IPS DF 6.9 (cell line): Measurements from ENCODE around the gene PSMG1.
"Not testable (repeated sequence)": the region's sequence is repeated elsewhere in the genome, so short reads cannot be mapped to it uniquely, and the experiment has no call there.

Experiments used
- DNase-seq: peaks from one replicate; pipeline ENCODE4 v3.0.0-alpha.2; 2013; ENCODE audit warnings: low read depth, low spot score
- H3K27ac ChIP-seq: one replicate; pipeline ENCODE4 v1.5.1; 2013; ENCODE audit warnings: low read length, control low read depth
- H3K27me3 ChIP-seq: 2 replicates; pipeline ENCODE4 v1.6.1; 2013; ENCODE audit warnings: mild to moderate bottlenecking, low read length; ENCODE audit not compliant: control insufficient read depth, insufficient read depth
- H3K36me3 ChIP-seq: 2 replicates; pipeline ENCODE4 v1.6.1; 2013; ENCODE audit warnings: low read length; ENCODE audit not compliant: control insufficient read depth, insufficient read depth
- H3K4me1 ChIP-seq: 2 replicates; pipeline ENCODE4 v1.6.1; 2013; ENCODE audit warnings: low read length; ENCODE audit not compliant: control insufficient read depth, insufficient read depth
- H3K4me3 ChIP-seq: 2 replicates; pipeline ENCODE4 v1.5.1; 2013; ENCODE audit warnings: mild to moderate bottlenecking, low read length
- H3K9me3 ChIP-seq: 2 replicates; pipeline ENCODE4 v1.6.1; 2013; ENCODE audit warnings: low read length, inconsistent platforms; ENCODE audit not compliant: control insufficient read depth, insufficient read depth
- WGBS: extraction: QIAGEN DNeasy Blood & Tissue Kit; methylation state at CpG from one replicate; pipeline ENCODE4 v1.1.7; 2013; ENCODE audit warnings: mixed read lengths, missing lambda C conversion rate; ENCODE audit not compliant: insufficient read length, insufficient coverage; 5-methylcytosine and 5-hydroxymethylcytosine counted together

The PSMG1 gene

DNA sequence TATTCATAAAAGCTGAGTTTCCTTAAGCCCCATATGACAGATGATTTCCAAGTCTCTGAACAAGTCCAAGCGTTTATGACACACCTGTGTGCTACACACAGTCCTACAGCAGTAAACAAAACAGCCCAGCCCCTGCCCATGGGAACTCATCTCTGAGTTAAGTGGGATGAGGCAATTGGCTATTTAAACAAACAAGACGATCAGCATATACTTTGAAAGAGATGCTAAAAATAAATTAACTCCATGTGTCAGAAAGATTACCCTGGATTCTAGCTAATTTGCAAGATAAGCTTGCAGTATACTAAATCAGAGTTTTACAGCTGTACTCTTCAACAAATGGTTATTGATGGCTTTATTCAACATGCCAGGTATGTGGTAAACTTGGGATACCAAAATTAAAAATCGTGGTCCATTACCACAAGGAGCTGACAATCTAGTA, 7.0 kb downstream of the PSMG1 start:
- no peak for DNase-seq
- H3K27ac ChIP-seq = no peak overlapping the region
- H3K4me1 ChIP-seq = no peaks in the 10 kb centered on the region
- no peaks in the 10 kb centered on the region for H3K9me3 ChIP-seq
- peaks cover 6% of the 10 kb centered on the region; the same call in 1 of the 2 replicates for H3K36me3 ChIP-seq
- H3K27me3 ChIP-seq = no peaks in the 10 kb centered on the region
- no peak overlapping the region for H3K4me3 ChIP-seq
- WGBS = no CpG with 5 or more reads among the region's 3 CpGs

DNA sequence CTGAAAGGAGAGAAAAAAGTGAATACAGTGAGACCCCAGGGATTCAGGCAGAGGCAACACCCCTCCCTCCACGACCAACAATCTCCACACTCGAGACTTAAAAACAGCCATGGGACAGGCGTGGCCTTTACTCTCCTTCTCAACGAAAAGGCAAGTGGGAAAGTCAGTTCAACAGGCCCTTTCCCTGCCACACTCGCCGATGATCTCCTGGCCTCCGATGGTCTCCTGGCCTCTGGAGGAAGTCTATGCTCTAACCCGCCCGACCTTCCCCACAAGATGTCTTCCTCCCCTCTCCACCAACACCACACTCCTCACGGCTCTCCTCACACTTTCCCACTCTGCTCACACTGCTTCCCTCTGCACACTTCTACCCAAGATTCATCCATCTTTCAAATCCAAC, 7.6 kb downstream of the PSMG1 start:
- no peak overlapping the region for H3K27ac ChIP-seq
- no CpG with 5 or more reads among the region's 10 CpGs for WGBS
- H3K4me1 ChIP-seq = no peaks in the 10 kb centered on the region
- no peaks in the 10 kb centered on the region for H3K27me3 ChIP-seq
- H3K4me3 ChIP-seq = no peak overlapping the region
- no peak for DNase-seq
- H3K36me3 ChIP-seq = peaks cover 6% of the 10 kb centered on the region; the same call in 1 of the 2 replicates
- H3K9me3 ChIP-seq = no peaks in the 10 kb centered on the region

DNA sequence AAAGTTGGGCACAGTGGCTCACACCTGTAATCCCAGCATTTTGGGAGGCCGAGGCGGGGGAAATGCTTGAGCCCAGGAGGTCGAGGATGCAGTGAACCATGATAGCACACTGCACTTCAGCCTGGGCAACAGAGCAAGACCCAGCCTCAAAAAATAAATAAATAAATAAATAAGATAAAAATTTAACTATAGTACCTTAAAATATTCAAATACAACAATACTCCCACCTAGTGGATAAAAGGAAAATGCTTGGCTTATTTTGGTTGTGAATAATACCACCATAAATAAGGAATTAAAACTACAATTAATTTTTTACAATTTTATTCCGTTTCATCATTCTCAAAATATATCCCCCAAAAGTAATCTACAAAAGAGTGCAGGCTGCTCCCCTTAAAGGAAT, 8.1 kb downstream of the PSMG1 start:
- DNase-seq = no peak
- Histone ChIP-seq H3K36me3 (peaks cover 6% of the 10 kb centered on the region; the same call in 1 of the 2 replicates), H3K4me1 (no peaks in the 10 kb centered on the region), H3K27ac (no peak overlapping the region), H3K27me3 (no peaks in the 10 kb centered on the region), H3K4me3 (no peak overlapping the region), H3K9me3 (no peaks in the 10 kb centered on the region)
- WGBS = 100% methylated on average over 1 of the region's 4 CpGs

DNA sequence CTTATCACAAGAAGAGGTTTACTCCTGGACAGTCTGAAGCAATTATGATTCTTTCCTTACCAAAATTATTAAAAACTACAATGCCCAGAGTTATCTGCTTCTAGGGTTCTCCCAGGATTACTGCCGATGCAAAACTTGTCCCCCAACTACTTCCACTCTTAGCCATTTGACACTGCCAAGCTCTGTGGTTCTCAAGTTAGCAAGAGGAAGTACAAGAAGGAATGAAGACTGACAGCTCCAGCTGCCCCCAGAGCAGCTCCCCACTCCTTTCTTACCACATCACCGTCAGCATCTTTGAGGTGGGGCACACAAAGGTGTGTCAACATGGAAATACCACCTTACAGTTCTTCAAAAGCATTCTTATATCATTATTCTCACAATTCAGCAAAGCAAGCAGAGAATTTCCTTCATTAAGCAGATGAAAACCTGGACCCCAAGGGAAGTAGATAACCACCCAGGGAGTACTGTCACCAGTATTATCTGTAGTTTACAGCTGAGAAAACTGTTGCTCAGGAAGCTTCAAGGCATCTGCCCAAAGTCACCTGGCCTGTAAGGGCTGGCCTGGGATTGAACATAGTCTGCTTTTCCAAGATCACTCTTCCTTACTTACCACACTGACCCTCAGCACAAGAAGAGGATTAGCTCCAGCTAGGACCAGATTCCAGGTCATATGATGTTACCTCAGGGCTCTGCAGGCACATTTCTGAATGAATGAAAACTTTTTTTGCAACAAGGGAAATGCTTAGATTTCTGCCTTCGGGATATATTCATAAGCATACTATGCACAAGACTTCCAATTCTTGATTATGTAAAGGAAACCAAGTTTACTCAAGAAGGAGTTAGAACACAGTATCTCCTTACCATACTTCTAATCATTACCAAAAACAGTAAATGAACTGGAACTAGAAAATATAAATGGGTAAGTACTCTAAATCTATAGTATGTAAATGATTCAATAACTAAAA, 9.3 kb downstream of the PSMG1 start:
- no peak for DNase-seq
- H3K27me3 ChIP-seq = no peaks in the 10 kb centered on the region
- no peak overlapping the region for H3K4me3 ChIP-seq
- H3K36me3 ChIP-seq = peaks cover 6% of the 10 kb centered on the region; the same call in 1 of the 2 replicates
- no peak overlapping the region for H3K27ac ChIP-seq
- H3K9me3 ChIP-seq = no peaks in the 10 kb centered on the region
- no peaks in the 10 kb centered on the region for H3K4me1 ChIP-seq
- WGBS = no CpG with 5 or more reads among the region's 3 CpGs

DNA sequence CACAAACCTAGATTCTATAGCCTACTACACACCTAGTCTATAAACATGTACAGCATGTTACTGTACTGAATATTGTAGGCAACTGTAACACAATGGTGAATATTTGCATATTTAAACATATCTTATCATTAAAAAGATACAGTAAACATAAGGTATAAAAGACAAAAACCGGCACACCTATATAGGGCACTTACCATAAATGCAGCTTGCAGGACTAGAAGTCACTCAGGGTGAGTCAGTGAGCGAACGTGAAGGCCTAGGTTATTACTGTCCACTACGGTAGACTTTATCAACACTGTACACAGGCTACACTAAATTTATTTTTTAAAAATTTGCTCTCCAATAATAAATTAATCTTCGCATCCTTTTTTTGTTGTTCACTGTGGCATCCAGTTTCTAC, 13.3 kb downstream of the PSMG1 start:
- DNase-seq = no peak
- WGBS = 96% methylated on average over 2 of the region's 5 CpGs
- H3K36me3 ChIP-seq = peaks cover 6% of the 10 kb centered on the region; the same call in 1 of the 2 replicates
- no peaks in the 10 kb centered on the region for H3K9me3 ChIP-seq
- H3K27me3 ChIP-seq = no peaks in the 10 kb centered on the region
- H3K4me3 ChIP-seq = no peak overlapping the region
- H3K27ac ChIP-seq = no peak overlapping the region
- H3K4me1 ChIP-seq = no peaks in the 10 kb centered on the region

DNA sequence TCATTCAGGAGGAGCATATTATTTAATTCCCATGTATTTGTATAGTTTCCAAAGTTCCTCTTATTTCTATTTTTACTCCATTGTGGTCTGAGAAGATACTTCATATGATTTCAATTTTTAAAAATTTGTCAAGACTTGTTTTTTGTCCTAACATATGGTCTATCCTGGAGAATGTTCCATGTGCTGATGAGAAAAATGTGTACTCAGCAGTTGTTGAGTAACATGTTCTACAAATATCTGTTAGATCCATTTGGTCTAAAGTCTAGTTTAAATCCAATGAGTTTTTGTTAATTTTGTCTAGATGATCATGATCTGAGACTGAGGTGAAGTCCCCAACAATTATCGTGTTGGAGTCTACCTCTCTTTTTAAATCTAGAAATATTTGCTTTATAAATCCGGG, 14.5 kb downstream of the PSMG1 start:
- H3K4me1 ChIP-seq = no peaks in the 10 kb centered on the region
- H3K27me3 ChIP-seq = no peaks in the 10 kb centered on the region
- H3K4me3 ChIP-seq = no peak overlapping the region
- no peak for DNase-seq
- H3K36me3 ChIP-seq = peaks cover 6% of the 10 kb centered on the region; the same call in 1 of the 2 replicates
- no CpG with 5 or more reads among the region's 2 CpGs for WGBS
- H3K27ac ChIP-seq = no peak overlapping the region
- H3K9me3 ChIP-seq = no peaks in the 10 kb centered on the region

DNA sequence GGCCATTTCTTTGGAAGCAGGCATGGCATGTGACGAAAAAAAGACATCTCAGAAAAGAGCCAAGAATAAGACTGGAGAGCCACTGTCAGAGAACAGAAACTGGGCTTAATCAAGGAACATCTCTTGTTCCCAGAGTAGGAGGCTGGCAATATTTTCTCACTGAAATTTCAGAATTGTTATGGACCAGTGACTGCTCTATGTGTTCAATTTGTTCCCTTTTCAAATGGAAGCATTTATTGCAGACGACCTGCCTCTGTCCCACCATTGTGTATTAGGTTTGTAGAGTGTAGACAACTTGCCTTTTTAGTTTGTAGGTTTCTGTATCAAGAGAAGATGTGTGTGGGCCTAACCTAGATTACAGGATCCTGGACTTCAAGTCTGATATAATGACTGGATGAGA, 18.7 kb downstream of the PSMG1 start:
- H3K4me1 ChIP-seq = no peaks in the 10 kb centered on the region
- no CpG with 5 or more reads among the region's 2 CpGs for WGBS
- no peak overlapping the region for H3K27ac ChIP-seq
- no peaks in the 10 kb centered on the region for H3K36me3 ChIP-seq
- H3K9me3 ChIP-seq = no peaks in the 10 kb centered on the region
- no peak overlapping the region for H3K4me3 ChIP-seq
- DNase-seq = no peak
- no peaks in the 10 kb centered on the region for H3K27me3 ChIP-seq

DNA sequence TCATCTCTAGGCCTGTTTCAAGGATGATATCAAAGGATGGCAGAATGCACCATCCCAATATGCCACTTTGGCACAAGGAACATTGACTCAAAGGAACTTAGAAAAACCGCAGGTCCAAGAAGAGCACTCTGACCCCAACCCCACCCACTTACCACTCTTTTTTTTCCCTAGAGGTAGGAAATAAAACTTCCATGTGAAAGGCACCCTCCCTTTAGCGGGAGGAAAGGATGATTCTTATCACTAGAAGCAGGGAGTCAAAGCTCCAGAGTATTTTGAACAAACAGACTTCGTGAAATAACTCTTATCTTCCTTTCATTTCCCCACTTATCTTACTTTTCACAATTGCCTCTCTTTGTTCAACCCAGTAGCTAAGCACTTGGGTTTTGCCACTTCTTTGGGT, 22.2 kb downstream of the PSMG1 start:
- H3K4me1 ChIP-seq = no peaks in the 10 kb centered on the region
- H3K4me3 ChIP-seq = no peak overlapping the region
- H3K27ac ChIP-seq = no peak overlapping the region
- H3K27me3 ChIP-seq = no peaks in the 10 kb centered on the region
- WGBS = no CpG with 5 or more reads among the region's 3 CpGs
- DNase-seq = no peak
- H3K36me3 ChIP-seq = no peaks in the 10 kb centered on the region
- H3K9me3 ChIP-seq = no peaks in the 10 kb centered on the region

DNA sequence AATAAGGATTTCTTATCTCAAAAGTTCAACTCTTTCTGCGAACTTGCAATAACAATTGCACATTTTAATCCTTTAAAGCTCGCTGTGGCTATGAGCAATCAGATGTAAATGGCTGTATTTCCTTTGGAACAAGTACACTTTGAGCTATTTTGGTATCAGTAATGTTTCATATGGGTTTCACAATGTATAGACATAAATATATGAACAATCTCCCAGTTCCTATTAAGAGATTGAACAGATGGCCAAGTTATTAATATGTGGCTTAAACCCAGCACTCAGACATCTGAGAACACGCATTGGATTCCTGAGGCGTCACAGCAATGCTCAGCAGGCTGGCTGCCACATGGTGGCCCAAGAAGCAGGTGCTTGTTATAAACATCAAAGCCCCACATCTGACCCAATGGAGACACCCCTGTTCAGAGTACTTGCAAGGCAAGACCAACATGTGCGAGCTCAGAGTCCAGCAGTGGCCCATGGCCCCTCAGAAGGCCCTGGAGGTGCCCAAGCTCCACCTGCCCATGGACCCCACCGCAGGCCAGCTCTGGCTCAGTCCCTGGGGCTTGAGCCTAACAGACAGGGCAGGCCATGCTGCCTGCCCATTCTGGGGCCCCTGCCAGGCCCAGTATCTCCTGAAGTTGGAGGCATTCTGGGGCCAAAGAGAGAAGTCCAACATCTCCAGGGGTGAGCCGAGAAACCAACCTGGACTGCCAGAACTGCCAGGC, 23.7 kb downstream of the PSMG1 start:
- H3K27me3 ChIP-seq = no peaks in the 10 kb centered on the region
- no CpG with 5 or more reads among the region's 7 CpGs for WGBS
- no peaks in the 10 kb centered on the region for H3K36me3 ChIP-seq
- no peak for DNase-seq
- H3K9me3 ChIP-seq = no peaks in the 10 kb centered on the region
- H3K27ac ChIP-seq = no peak overlapping the region
- H3K4me3 ChIP-seq = no peak overlapping the region
- H3K4me1 ChIP-seq = no peaks in the 10 kb centered on the region

DNA sequence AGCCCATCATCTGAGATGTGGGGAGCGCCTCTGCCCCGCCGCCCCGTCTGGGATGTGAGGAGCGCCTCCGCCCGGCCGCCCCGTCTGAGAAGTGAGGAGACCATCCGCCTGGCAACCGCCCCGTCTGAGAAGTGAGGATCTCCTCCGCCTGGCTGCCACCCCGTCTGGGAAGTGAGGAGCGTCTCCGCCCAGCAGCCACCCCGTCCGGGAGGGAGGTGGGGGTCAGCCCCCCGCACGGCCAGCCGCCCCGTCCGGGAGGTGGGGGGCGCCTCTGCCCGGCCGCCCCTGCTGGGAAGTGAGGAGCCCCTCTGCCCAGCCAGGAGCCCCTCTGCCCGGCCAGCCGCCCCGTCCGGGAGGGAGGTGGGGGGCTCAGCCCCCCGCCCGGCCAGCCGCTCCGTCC, 26.0 kb downstream of the PSMG1 start:
- H3K27ac ChIP-seq, H3K27me3 ChIP-seq: not testable (repeated sequence)
- WGBS = no CpG with 5 or more reads among the region's 34 CpGs

More for the DNA sequence above, 26.0 kb downstream of the PSMG1 start:
- DNase-seq, H3K4me3 ChIP-seq, H3K9me3 ChIP-seq, H3K36me3 ChIP-seq, H3K4me1 ChIP-seq: not testable (repeated sequence)
